Naive thymus-derived CD8-positive, alpha-beta T cell (primary cell): ENCODE measurements around the gene GJB5. TPM values are rescaled to one million over a fixed set of nuclear protein-coding genes. Genes with fewer than 3 reads are reported as not detected.

ENCODE experiments used
- ATAC-seq, 2 donors: fragments of 150-1000 bp; cut with Tn5 transposase in 1 of 2; sonication (Bioruptor Pico), chemical (Tn5 transposase) in 1 of 2; 1 replicate in 1 of 2; 2 replicates in 1 of 2; pipeline ENCODE4 v1.10.0; 2021; ENCODE audit warnings: mild to moderate bottlenecking in 2 of 2, moderate library complexity in 2 of 2
- POLR2A ChIA-PET: fragments of 350-600 bp; sonication (Branson Sonifier 250); formaldehyde crosslinking; loops from one replicate; lab custom pipeline; 2021; ENCODE audit warnings: antibody characterized with exemption; lab: Charles Lee
- DNase-seq, 10 donors: peaks; one replicate each; pipeline versions ENCODE4 v3.0.0 to v3.0.0-alpha.2; 2020 to 2022
- H3K27ac Mint-ChIP-seq, 10 donors: one replicate each; pipeline ENCODE4 v1.8.0; 2020 to 2022; ENCODE audit warnings: mild to moderate bottlenecking in 10 of 10, mixed read lengths in 10 of 10, moderate library complexity in 4 of 10, inconsistent platforms in 1 of 10
- H3K27me3 Mint-ChIP-seq, 5 donors: one replicate each; pipeline ENCODE4 v1.8.0; 2021 to 2022; ENCODE audit warnings: mixed read lengths in 5 of 5
- H3K36me3 Mint-ChIP-seq, 3 donors: one replicate each; pipeline ENCODE4 v1.8.0; 2020 to 2022; ENCODE audit warnings: mixed read lengths in 3 of 3, mild to moderate bottlenecking in 2 of 3, inconsistent platforms in 1 of 3
- H3K4me1 Mint-ChIP-seq, 4 donors: one replicate each; pipeline ENCODE4 v1.8.0; 2021 to 2022; ENCODE audit warnings: mixed read lengths in 4 of 4
- H3K4me3 Mint-ChIP-seq, 10 donors: one replicate each; pipeline ENCODE4 v1.8.0; 2020 to 2022; ENCODE audit warnings: mild to moderate bottlenecking in 10 of 10, mixed read lengths in 10 of 10, moderate library complexity in 6 of 10, inconsistent platforms in 1 of 10
- H3K9me3 Mint-ChIP-seq, 9 donors: one replicate each; pipeline ENCODE4 v1.8.0; 2020 to 2022; ENCODE audit warnings: mixed read lengths in 9 of 9, mild to moderate bottlenecking in 3 of 9, inconsistent platforms in 1 of 9, moderate library complexity in 1 of 9
- polyA plus RNA-seq, 3 donors: library from polyadenylated mRNA; unstranded; fragments of 300-500 nt; fragmentation: Illumina TruSeq; gene quantifications; one replicate each; pipeline ENCODE4 v1.2.3, GENCODE V29; 2021
- total RNA-seq, 8 experiments: library from RNA in 2 of 8; stranded (reverse) in 2 of 8; gene quantifications; one replicate each; pipeline ENCODE4 v1.2.3 and lab custom pipeline; 2021 to 2026

Gene GJB5
- total RNA-seq (not detected), polyA plus RNA-seq (not detected), total RNA-seq (lab: John Stamatoyannopoulos, UW) (0 reads per million in 6 experiments)

DNA sequence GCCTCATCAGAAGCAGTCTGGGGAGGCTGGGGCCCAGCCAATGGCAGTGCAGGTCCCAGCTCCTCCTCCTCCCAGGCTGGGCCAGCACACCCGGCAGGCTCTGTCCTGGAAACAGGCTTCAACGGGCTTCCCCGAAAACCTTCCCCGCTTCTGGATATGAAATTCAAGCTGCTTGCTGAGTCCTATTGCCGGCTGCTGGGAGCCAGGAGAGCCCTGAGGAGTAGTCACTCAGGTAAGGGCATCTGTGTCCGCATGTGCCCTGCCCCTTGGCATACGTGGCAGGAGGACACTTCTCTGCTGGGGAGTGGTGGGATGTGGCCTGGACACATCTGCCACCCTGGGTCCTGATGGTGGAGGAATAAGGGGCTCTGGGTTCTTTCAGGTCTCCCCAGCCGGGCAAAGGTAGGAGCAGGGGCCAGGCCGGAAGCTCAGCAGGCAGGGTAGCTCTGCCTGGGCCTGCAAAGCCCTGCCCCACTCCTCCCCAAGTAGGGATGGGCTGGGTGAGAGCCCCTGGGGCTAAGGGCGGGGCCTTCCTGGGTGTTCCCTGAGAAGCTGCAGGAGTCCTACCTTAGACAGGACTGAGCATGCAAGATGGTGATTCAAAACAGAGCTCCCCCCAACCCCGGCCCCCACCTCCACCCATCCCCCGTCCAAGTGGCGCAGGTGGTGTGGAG, at the start of gene GJB5:
Gene GJB5 (plus strand): TSS at position 84 of the 674 bp plus-strand sequence. CDS start 2,284 bp downstream, outside the sequence.
- no peak within 1 kb of the TSS for H3K4me3 Mint-ChIP-seq
- POLR2A ChIA-PET: no interaction called here
- peak within 1 kb of the TSS in 1 of 10 donors; percentile 27 for H3K27ac Mint-ChIP-seq
- DNase-seq (no peak), ATAC-seq (no peak)
- H3K36me3 Mint-ChIP-seq: no peaks in the 10 kb centered on the region
- no peaks in the 10 kb centered on the region for H3K9me3 Mint-ChIP-seq
- peaks cover 0 to 18% (median 0%) of the 10 kb centered on the region in 5 donors for H3K27me3 Mint-ChIP-seq
- H3K4me1 Mint-ChIP-seq: no peaks in the 10 kb centered on the region

DNA sequence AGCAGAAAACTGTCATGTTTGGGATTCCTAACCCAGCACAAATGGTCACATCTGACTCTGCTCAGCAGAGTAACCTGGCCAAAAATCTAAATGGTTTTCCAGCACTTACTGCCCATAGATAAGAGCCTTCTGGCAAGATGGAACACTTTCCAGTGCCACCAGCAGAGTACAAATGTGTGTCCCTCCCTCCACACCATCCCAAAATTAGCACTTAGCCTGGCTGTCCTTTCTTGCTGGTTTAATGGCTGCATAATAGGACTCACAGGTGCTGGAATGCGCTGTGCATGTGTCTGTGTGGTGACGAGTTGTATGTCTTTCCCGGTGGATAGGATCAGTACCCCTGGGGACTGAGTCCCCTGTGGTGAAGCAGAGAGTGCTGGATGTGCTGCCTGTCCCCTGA, 49.8 kb upstream of the GJB5 start:
- no peaks in the 10 kb centered on the region for H3K4me1 Mint-ChIP-seq
- POLR2A ChIA-PET: no interaction called here
- H3K9me3 Mint-ChIP-seq: peaks cover 0 to 11% (median 0%) of the 10 kb centered on the region in 9 donors
- H3K27me3 Mint-ChIP-seq: peaks cover 9 to 21% (median 17%) of the 10 kb centered on the region in 5 donors
- ATAC-seq (no peak), DNase-seq (no peak)
- no peak overlapping the region for H3K4me3 Mint-ChIP-seq
- H3K27ac Mint-ChIP-seq: no peak overlapping the region
- no peaks in the 10 kb centered on the region for H3K36me3 Mint-ChIP-seq

DNA sequence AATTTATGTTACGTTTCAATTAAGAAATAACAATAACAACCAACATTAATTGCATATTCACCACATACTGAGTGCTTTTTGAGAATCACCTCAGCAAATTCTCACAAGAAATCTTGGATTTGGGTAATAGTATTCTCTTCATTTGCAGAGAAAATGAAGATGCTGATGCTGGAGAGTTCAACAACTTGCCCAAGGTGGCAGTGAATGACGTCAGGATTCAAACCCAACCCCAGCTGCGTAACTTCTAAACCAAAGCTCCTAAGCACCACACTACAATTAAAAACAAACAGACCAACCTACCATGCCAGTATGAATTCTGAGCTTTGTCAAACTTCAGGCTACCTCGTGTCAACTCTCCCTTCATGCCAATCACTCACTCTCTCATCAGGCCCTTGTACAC, 46.7 kb upstream of the GJB5 start:
- no peaks in the 10 kb centered on the region for H3K36me3 Mint-ChIP-seq
- peaks cover 0 to 11% (median 0%) of the 10 kb centered on the region in 9 donors for H3K9me3 Mint-ChIP-seq
- H3K4me1 Mint-ChIP-seq: no peaks in the 10 kb centered on the region
- POLR2A ChIA-PET: no interaction called here
- ATAC-seq (no peak), DNase-seq (no peak)
- peaks cover 7 to 21% (median 12%) of the 10 kb centered on the region in 5 donors for H3K27me3 Mint-ChIP-seq
- no peak overlapping the region for H3K27ac Mint-ChIP-seq
- H3K4me3 Mint-ChIP-seq: no peak overlapping the region

DNA sequence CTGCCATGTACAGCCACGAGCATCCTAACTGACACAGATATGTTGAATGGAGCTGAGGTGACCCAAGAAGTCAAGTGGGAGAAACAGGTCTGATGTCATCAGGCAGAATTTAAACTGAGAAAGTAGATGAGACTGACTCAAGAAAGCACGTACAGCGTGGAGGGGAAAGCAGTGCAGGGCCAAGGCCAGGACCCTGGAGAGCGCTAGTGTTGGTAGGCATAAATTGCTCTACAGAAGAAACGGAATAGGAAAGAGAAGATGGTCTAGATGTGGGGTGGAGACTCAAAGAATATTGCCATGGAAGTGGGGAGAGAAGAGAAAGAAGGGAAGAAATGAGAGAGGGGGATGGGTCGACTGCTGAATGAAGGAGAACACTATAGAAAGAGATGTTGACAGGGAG, 45.3 kb upstream of the GJB5 start:
- Mint-ChIP-seq H3K27ac (peak overlapping the region in 1 of 10 donors; percentile 35), H3K4me3 (no peak overlapping the region)
- POLR2A ChIA-PET: no interaction called here

DNA sequence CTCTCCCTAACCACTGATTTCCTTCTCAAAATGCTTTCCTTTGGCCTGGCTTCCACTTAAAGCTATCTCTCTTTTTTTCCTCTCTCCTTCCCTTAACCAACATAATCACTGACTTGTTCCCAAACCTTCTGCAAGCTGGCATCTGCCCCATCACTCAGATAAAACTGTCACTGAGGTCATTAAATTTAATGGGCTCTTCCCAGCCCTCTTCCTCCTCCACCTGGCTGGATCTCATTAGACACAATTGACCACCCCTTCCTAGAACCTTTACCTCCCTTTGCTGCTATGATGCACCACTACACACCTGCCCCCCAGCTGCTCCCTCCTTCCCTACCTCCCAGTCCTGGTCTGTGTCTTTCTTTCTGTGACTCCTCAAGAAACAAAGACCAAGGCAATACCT, 44.0 kb upstream of the GJB5 start:
- DNase-seq (no peak), ATAC-seq (no peak)
- Mint-ChIP-seq H3K4me1 (no peaks in the 10 kb centered on the region), H3K27ac (no peak overlapping the region), H3K4me3 (no peak overlapping the region), H3K27me3 (peaks cover 2 to 19% (median 5%) of the 10 kb centered on the region in 5 donors), H3K36me3 (no peaks in the 10 kb centered on the region), H3K9me3 (peaks cover 0 to 11% (median 0%) of the 10 kb centered on the region in 9 donors)
- POLR2A ChIA-PET: no interaction called here

More for the DNA sequence above, 45.3 kb upstream of the GJB5 start:
- DNase-seq: no peak
- H3K9me3 Mint-ChIP-seq: peaks cover 0 to 11% (median 0%) of the 10 kb centered on the region in 9 donors
- no peaks in the 10 kb centered on the region for H3K36me3 Mint-ChIP-seq
- H3K4me1 Mint-ChIP-seq: no peaks in the 10 kb centered on the region
- peaks cover 7 to 20% (median 16%) of the 10 kb centered on the region in 5 donors for H3K27me3 Mint-ChIP-seq
- ATAC-seq: no peak

DNA sequence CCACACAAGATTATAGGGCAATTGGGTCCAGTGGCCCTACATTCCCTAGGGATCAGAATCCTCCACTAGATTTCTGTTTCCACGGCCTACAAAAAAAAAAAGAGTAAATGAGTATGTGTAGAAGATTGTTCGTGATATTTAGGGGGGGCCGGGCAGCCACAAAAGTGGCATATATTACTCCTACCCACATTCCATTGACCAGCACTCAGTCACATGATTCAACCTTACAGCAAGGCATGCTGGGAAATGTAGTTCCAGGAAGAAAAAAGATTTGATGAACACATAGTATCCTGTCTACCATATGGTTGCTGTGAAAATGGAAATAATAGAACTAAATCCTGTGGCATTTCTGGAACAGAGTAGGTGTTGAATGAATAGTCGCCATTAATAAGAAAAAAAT, 43.4 kb upstream of the GJB5 start:
- Mint-ChIP-seq H3K36me3 (no peaks in the 10 kb centered on the region), H3K9me3 (peaks cover 0 to 11% (median 0%) of the 10 kb centered on the region in 9 donors), H3K4me1 (no peaks in the 10 kb centered on the region), H3K4me3 (no peak overlapping the region), H3K27ac (no peak overlapping the region), H3K27me3 (peaks cover 0 to 16% (median 1%) of the 10 kb centered on the region in 5 donors)
- DNase-seq (no peak), ATAC-seq (no peak)
- POLR2A ChIA-PET: no interaction called here

DNA sequence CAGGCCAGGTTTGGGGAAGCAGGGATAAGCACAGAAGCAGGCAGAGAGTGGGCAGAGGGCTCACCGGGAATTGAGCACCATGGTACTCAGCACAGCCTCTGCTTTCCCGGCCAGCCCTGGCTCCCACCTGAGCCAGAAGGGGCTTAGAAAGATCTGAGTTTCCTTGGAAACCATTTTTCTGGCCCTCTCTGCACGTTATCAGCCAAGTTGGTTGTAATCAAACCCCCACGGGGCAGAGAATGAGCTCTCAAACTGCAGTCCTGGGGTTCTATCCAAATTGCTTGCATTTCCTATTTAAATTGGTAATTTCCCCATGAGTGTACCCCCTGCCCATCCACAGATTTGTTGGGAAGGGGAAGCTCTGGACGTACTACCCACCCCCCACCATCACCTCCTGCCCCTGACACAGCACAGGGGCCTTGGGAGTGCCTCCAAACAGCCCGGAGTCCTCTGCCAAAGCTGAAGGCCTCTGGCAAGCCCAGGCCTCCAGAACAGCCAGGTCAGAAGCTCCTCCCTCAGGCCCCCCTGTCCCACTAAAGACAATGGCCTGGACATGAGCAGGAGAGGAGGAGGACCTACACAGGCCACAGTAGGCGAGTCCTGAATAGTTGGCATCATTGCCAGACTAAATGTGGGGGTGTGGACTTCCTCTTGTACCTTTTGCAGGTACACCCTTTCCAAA, 42.7 kb upstream of the GJB5 start:
- Mint-ChIP-seq H3K4me3 (no peak overlapping the region), H3K9me3 (peaks cover 0 to 11% (median 0%) of the 10 kb centered on the region in 9 donors), H3K36me3 (no peaks in the 10 kb centered on the region), H3K27ac (no peak overlapping the region), H3K27me3 (peaks cover 0 to 20% (median 6%) of the 10 kb centered on the region in 5 donors), H3K4me1 (no peaks in the 10 kb centered on the region)
- no peak for DNase-seq
- POLR2A ChIA-PET: no interaction called here
- ATAC-seq: no peak

DNA sequence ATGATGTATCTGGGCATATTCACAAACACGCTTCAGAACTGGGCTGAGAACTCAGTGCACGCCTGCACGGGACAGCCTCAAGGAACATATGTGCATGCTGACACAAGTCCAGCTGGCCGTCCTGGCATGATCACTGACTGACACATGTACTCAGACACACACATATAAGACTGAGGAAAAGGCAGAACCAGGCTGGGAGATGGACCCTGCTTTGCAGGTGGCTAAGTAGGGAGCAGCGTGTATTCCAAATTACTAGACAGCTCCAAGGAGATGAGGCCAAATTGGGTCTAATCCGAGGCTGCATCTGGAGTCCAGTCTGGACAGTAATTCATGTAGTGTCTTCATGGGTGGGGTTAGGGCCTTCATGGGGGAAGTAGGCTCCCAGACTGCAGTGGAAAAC, 41.4 kb upstream of the GJB5 start:
- H3K9me3 Mint-ChIP-seq: peaks cover 0 to 11% (median 2%) of the 10 kb centered on the region in 9 donors
- H3K4me3 Mint-ChIP-seq: no peak overlapping the region
- DNase-seq (no peak), ATAC-seq (no peak)
- peaks cover 0 to 3% (median 0%) of the 10 kb centered on the region in 3 donors for H3K36me3 Mint-ChIP-seq
- H3K27me3 Mint-ChIP-seq: peaks cover 5 to 24% (median 18%) of the 10 kb centered on the region in 5 donors
- no peak overlapping the region for H3K27ac Mint-ChIP-seq
- no peaks in the 10 kb centered on the region for H3K4me1 Mint-ChIP-seq
- POLR2A ChIA-PET: no interaction called here

DNA sequence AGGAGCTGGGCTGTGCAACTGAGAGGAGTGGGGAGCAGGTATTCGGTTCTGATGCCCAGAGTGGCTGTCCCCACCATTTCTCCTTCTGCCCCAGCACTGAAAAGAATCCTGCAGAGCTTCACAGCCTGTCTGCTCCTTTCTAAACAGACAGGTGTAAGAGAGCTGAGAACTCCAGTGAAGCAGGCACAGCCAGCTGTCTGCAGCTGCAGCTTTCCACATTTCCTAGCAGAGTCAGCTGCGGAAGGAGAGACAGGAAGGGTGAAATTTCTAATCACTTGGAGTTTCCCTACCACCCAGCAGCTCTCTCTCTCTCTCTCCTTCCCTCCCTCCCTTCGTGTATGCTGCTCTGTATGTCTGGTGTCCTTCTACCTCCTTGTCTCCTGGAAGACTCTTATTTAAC, 40.5 kb upstream of the GJB5 start:
- no peak for DNase-seq
- POLR2A ChIA-PET: no interaction called here
- ATAC-seq: no peak
- Mint-ChIP-seq H3K4me1 (no peaks in the 10 kb centered on the region), H3K9me3 (peaks cover 0 to 7% (median under 1%) of the 10 kb centered on the region in 9 donors), H3K4me3 (no peak overlapping the region), H3K27me3 (peaks cover 6 to 24% (median 21%) of the 10 kb centered on the region in 5 donors), H3K36me3 (peaks cover 0 to 3% (median 0%) of the 10 kb centered on the region in 3 donors), H3K27ac (no peak overlapping the region)

DNA sequence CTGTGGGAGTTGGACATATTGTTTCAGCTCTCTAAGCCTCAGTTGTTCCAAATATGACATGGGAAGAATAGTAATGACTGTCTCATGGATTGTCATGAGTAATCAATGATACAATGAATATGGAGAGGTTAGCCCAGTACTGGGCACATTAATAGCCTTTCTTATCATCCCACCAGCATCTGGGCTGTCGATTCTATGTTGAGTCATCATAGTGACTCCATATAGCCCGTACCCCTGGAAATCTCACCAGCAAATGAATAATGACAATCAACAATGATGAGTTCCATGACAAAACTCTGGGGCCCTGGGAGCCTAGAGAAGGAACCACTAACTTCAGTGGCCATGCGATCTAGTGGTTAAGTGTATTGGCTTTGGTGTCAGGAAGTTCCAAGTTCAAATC, 39.7 kb upstream of the GJB5 start:
- Mint-ChIP-seq H3K9me3 (peaks cover 0 to 5% (median 0%) of the 10 kb centered on the region in 9 donors), H3K4me1 (no peaks in the 10 kb centered on the region), H3K27me3 (peaks cover 13 to 30% (median 24%) of the 10 kb centered on the region in 5 donors), H3K27ac (no peak overlapping the region), H3K36me3 (peaks cover 0 to 3% (median 0%) of the 10 kb centered on the region in 3 donors), H3K4me3 (no peak overlapping the region)
- DNase-seq (no peak), ATAC-seq (no peak)
- POLR2A ChIA-PET: no interaction called here

DNA sequence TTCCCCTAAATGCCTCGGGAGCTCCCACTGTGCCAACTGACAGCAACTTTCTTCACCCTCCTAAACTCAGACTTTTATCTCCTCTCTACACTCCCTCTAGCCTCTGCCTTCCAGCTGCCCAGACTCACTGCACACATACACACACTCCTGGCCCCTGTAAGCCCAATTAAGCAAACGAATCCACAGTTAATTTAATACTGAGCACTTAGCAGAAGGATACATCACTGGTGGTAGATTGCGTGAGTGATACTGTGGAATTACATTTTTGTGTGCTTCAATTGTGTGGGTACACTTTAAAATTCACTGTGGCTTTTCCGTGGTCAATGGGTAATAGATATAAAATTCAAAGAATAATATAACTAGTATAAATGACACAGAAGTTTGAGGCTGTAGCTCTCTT, 33.6 kb upstream of the GJB5 start:
- H3K27ac Mint-ChIP-seq: no peak overlapping the region
- H3K27me3 Mint-ChIP-seq: peaks cover 32 to 65% (median 42%) of the 10 kb centered on the region in 5 donors
- peaks cover 0 to 5% (median 0%) of the 10 kb centered on the region in 9 donors for H3K9me3 Mint-ChIP-seq
- DNase-seq: no peak
- peaks cover 0 to 3% (median 0%) of the 10 kb centered on the region in 4 donors for H3K4me1 Mint-ChIP-seq
- H3K36me3 Mint-ChIP-seq: peaks cover 0 to 3% (median 0%) of the 10 kb centered on the region in 3 donors
- H3K4me3 Mint-ChIP-seq: no peak overlapping the region
- POLR2A ChIA-PET: no interaction called here
- ATAC-seq: no peak

DNA sequence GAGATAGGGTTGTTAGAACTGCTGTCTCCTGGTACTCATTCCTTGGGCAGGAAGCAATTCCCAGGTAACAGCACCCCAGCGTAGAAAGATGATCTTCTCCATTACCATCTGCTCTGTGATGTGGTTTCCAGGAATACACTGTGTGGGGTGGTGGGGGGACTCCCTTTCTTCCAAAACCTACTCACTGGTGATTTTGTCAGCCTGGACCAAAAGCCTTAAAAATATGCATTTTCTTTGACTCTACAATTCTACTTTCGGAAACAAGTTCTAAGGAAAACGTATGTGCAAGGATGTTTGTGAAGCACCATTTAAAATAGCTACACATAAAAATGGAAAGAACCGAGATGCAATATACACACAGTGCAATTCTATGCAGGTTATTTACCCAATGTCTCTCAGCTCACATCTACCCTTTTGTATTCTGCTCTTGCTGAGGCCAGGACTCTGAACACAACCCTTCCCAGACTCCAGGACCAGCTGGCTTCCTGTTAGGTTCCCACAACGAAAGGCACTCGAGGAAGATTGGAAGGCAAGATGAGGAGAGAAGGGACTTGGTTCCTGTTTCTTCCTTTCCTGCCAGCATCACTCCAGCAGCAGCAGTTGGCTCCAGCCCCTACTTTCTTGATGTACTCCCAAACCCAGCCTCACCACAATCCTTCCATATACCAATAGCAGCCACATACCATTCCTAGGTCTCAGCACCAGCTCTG, 33.0 kb upstream of the GJB5 start:
- no peak overlapping the region for H3K4me3 Mint-ChIP-seq
- peaks cover 34 to 62% (median 44%) of the 10 kb centered on the region in 5 donors for H3K27me3 Mint-ChIP-seq

More for the DNA sequence above, 33.0 kb upstream of the GJB5 start:
- DNase-seq: no peak
- H3K4me1 Mint-ChIP-seq: peaks cover 0 to 3% (median 0%) of the 10 kb centered on the region in 4 donors
- peaks cover 0 to 5% (median 0%) of the 10 kb centered on the region in 9 donors for H3K9me3 Mint-ChIP-seq
- POLR2A ChIA-PET: no interaction called here
- peaks cover 0 to 3% (median 0%) of the 10 kb centered on the region in 3 donors for H3K36me3 Mint-ChIP-seq
- no peak overlapping the region for H3K27ac Mint-ChIP-seq
- ATAC-seq: no peak
